HG03442 (cell line): ENCODE measurements around the gene CCNQ.

Source experiments
- ATAC-seq: cut with Tn5 transposase; IDR thresholded peaks from one replicate; pipeline ENCODE4 v1.9.1; 2021; ENCODE audit warnings: mild to moderate bottlenecking, moderate library complexity; ENCODE audit not compliant: unreplicated experiment

The CCNQ gene

GRCh38 chrX:153546386-153546785, 52.6 kb downstream of the CCNQ start:
- ATAC-seq: no peak

GRCh38 chrX:153544727-153545126, 54.2 kb downstream of the CCNQ start:
- no peak for ATAC-seq

GRCh38 chrX:153539979-153540358, 59.0 kb downstream of the CCNQ start:
- no peak for ATAC-seq

- ATAC-seq: peak; percentile 68
These were observed 59.6 kb downstream of the CCNQ start for GRCh38 chrX:153539171-153539978.

GRCh38 chrX:153538424-153538823, 60.5 kb downstream of the CCNQ start:
- no peak for ATAC-seq
